T-helper 22 cell (primary cell): Measurements from ENCODE around the gene HMGXB3.
"Not testable (repeated sequence)": the region's sequence is repeated elsewhere in the genome, so short reads cannot be mapped to it uniquely, and the experiment has no call there.

Source experiments
- DNase-seq: peaks from one replicate; pipeline ENCODE4 v3.0.0-alpha.2; 2020; ENCODE audit warnings: low read depth

Gene HMGXB3

GRCh38 chr5:150022158-150022531, 21.6 kb downstream of the HMGXB3 start:
- no peak for DNase-seq

- DNase-seq: no peak
Observed at GRCh38 chr5:150022681-150023080, 22.1 kb downstream of the HMGXB3 start.

- no peak for DNase-seq
Observed at GRCh38 chr5:150023136-150023535, 22.6 kb downstream of the HMGXB3 start.

GRCh38 chr5:150024346-150024984, 23.9 kb downstream of the HMGXB3 start:
- DNase-seq: no peak

GRCh38 chr5:150026682-150027172, 26.2 kb downstream of the HMGXB3 start:
- no peak for DNase-seq

- not testable (repeated sequence) for DNase-seq
Observed at GRCh38 chr5:150028047-150028446, 27.5 kb downstream of the HMGXB3 start.

GRCh38 chr5:150033334-150033733, 32.8 kb downstream of the HMGXB3 start:
- no peak for DNase-seq

- DNase-seq: no peak
Observed at GRCh38 chr5:150034662-150035061, 34.1 kb downstream of the HMGXB3 start.

GRCh38 chr5:150035139-150035895, 34.8 kb downstream of the HMGXB3 start:
- DNase-seq: no peak

GRCh38 chr5:150036513-150036912, 36.0 kb downstream of the HMGXB3 start:
- no peak for DNase-seq

GRCh38 chr5:150038547-150038946, 38.0 kb downstream of the HMGXB3 start:
- no peak for DNase-seq

- DNase-seq: no peak
Observed at GRCh38 chr5:150042459-150042858, 41.9 kb downstream of the HMGXB3 start.

GRCh38 chr5:150043657-150044328, 43.3 kb downstream of the HMGXB3 start:
- DNase-seq: no peak

- no peak for DNase-seq
Observed at GRCh38 chr5:150044329-150044681, 43.8 kb downstream of the HMGXB3 start.

- no peak for DNase-seq
Observed at GRCh38 chr5:150044712-150045111, 44.2 kb downstream of the HMGXB3 start.

GRCh38 chr5:150045549-150045948, 45.0 kb downstream of the HMGXB3 start:
- DNase-seq: no peak

- no peak for DNase-seq
Observed at GRCh38 chr5:150046031-150046430, 45.5 kb downstream of the HMGXB3 start.

GRCh38 chr5:150050172-150050811, 49.8 kb downstream of the HMGXB3 start:
- not testable (repeated sequence) for DNase-seq

GRCh38 chr5:150051657-150052195, 51.2 kb downstream of the HMGXB3 start:
- DNase-seq: no peak

- no peak for DNase-seq
Observed at GRCh38 chr5:150052226-150052955, 51.9 kb downstream of the HMGXB3 start.

- no peak for DNase-seq
Observed at GRCh38 chr5:150052956-150053712, 52.6 kb downstream of the HMGXB3 start.
